ENCODE measurements around the gene PKP1.

DNA sequence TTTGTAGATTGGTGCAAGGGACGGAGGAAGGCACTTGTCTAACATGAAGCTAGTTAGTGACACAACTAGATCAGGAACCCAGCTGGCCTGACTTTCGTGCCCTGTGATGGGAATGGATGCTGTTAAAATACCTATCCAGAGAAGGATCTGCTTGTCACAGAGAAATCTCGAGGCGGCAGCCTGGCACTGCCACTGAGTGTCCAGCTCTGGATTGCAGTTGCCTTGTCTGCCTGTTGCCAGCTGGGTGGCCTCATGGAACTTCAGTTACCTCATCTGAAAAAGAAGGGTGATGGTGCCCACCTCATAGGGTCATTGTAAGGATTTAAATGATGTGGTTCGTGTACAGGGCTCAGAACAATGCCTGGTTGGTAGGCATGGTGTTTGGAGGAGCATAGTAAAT, 2.4 kb upstream of the PKP1 start:
- TF ChIP-seq POLR2AphosphoS5 (IDR thresholded peaks at IDR 0.05) (no peak), EP300 (IDR thresholded peaks at IDR 0.05) (no peak)
- TF ChIP-seq, protein P1, sequence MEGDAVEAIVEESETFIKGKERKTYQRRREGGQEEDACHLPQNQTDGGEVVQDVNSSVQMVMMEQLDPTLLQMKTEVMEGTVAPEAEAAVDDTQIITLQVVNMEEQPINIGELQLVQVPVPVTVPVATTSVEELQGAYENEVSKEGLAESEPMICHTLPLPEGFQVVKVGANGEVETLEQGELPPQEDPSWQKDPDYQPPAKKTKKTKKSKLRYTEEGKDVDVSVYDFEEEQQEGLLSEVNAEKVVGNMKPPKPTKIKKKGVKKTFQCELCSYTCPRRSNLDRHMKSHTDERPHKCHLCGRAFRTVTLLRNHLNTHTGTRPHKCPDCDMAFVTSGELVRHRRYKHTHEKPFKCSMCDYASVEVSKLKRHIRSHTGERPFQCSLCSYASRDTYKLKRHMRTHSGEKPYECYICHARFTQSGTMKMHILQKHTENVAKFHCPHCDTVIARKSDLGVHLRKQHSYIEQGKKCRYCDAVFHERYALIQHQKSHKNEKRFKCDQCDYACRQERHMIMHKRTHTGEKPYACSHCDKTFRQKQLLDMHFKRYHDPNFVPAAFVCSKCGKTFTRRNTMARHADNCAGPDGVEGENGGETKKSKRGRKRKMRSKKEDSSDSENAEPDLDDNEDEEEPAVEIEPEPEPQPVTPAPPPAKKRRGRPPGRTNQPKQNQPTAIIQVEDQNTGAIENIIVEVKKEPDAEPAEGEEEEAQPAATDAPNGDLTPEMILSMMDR (IDR thresholded peaks at IDR 0.05): no peak
